ENCODE measurements around the gene GANAB. TPM values are rescaled to one million over a fixed set of nuclear protein-coding genes. Genes with fewer than 3 reads are reported as not detected.

Gene GANAB
- total and polyA plus RNA-seq, 2 of the 13 experiments (the other 11 are each of a cell fraction or from before 2014, with no cell fraction given), result 99.5 to 234 TPM

GRCh38 chr11:62601122-62601371 lies 45.4 kb downstream of the GANAB start (continued):
- TF ChIP-seq PRDM4 (CRISPR knock-in tag; IDR thresholded peaks at IDR 0.05; ENCODE audit: borderline replicate concordance), result no peak
- TF ChIP-seq RBAK (CRISPR knock-in tag; IDR thresholded peaks at IDR 0.05), result no peak
- TF ChIP-seq NR2C2 (CRISPR knock-in tag; IDR thresholded peaks at IDR 0.05; ENCODE audit: borderline replicate concordance), result no peak
- no peak for TF ChIP-seq ZBTB7A (CRISPR knock-in tag; IDR thresholded peaks at IDR 0.05)
- TF ChIP-seq MLXIP (CRISPR knock-in tag; IDR thresholded peaks at IDR 0.05; ENCODE audit: borderline replicate concordance), result no peak
- no peak for TF ChIP-seq SMAD1 (CRISPR knock-in tag; IDR thresholded peaks at IDR 0.05; ENCODE audit: borderline replicate concordance, low read depth)
- TF ChIP-seq, protein P1, sequence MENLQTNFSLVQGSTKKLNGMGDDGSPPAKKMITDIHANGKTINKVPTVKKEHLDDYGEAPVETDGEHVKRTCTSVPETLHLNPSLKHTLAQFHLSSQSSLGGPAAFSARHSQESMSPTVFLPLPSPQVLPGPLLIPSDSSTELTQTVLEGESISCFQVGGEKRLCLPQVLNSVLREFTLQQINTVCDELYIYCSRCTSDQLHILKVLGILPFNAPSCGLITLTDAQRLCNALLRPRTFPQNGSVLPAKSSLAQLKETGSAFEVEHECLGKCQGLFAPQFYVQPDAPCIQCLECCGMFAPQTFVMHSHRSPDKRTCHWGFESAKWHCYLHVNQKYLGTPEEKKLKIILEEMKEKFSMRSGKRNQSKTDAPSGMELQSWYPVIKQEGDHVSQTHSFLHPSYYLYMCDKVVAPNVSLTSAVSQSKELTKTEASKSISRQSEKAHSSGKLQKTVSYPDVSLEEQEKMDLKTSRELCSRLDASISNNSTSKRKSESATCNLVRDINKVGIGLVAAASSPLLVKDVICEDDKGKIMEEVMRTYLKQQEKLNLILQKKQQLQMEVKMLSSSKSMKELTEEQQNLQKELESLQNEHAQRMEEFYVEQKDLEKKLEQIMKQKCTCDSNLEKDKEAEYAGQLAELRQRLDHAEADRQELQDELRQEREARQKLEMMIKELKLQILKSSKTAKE (CRISPR knock-in tag; IDR thresholded peaks at IDR 0.05; ENCODE audit: borderline replicate concordance), result no peak
- TF ChIP-seq ETV6 (CRISPR knock-in tag; conservative IDR thresholded peaks at IDR 0.05), result no peak
- TF ChIP-seq ATF2 (CRISPR knock-in tag; IDR thresholded peaks at IDR 0.05), result no peak
- TF ChIP-seq HES4 (CRISPR knock-in tag; IDR thresholded peaks at IDR 0.05; ENCODE audit: borderline replicate concordance), result no peak
- TF ChIP-seq, protein P2, sequence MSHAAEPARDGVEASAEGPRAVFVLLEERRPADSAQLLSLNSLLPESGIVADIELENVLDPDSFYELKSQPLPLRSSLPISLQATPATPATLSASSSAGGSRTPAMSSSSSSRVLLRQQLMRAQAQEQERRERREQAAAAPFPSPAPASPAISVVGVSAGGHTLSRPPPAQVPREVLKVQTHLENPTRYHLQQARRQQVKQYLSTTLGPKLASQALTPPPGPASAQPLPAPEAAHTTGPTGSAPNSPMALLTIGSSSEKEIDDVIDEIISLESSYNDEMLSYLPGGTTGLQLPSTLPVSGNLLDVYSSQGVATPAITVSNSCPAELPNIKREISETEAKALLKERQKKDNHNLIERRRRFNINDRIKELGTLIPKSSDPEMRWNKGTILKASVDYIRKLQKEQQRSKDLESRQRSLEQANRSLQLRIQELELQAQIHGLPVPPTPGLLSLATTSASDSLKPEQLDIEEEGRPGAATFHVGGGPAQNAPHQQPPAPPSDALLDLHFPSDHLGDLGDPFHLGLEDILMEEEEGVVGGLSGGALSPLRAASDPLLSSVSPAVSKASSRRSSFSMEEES (CRISPR knock-in tag; IDR thresholded peaks at IDR 0.05), result no peak
- no peak for TF ChIP-seq ZNF737 (CRISPR knock-in tag; IDR thresholded peaks at IDR 0.05; ENCODE audit: borderline replicate concordance)
- TF ChIP-seq AFF4 (CRISPR knock-in tag; IDR thresholded peaks at IDR 0.05), result no peak
- TF ChIP-seq MYNN (CRISPR knock-in tag; IDR thresholded peaks at IDR 0.05; ENCODE audit: low read depth), result no peak
